Endothelial cell of umbilical vein (primary cell): Measurements from ENCODE around the gene TSC22D1. TPM values are rescaled to one million over a fixed set of nuclear protein-coding genes. Genes with fewer than 3 reads are reported as not detected.

Experiments
- BruUV-seq: library from RNA; stranded (reverse); fragments of 400-500 nt; replicated peaks from 2 replicates; lab custom pipeline; 2021; lab: Mats Ljungman, UMichigan
- CTCF ChIA-PET: fragments of 300-600, 350-600 bp; sonication (Branson Sonifier 250); formaldehyde crosslinking; loops from one replicate; lab custom pipeline; 2021; ENCODE audit warnings: antibody characterized with exemption, inconsistent platforms; lab: Charles Lee
- POLR2A ChIA-PET: fragments of 300-600, 350-600 bp; sonication (Branson Sonifier 250); formaldehyde crosslinking; loops from one replicate; lab custom pipeline; 2021; ENCODE audit warnings: antibody characterized with exemption, inconsistent platforms; lab: Charles Lee
- DNase-seq: peaks from one replicate; pipeline ENCODE4 v3.0.0-alpha.2; 2011; ENCODE audit warnings: low read depth, low spot score
- FAIRE-seq: peaks from 2 replicates; lab custom pipeline; 2011; peaks lifted over from hg19 to GRCh38; lab: Jason Lieb, UNC
- H2AFZ ChIP-seq: 2 replicates; pipeline ENCODE4 v1.6.0; 2012; ENCODE audit warnings: low read depth, low read length, control low read depth, inconsistent platforms
- H3K27ac ChIP-seq: 2 replicates; pipeline ENCODE4 v1.5.1; 2011; ENCODE audit warnings: low read depth, mild to moderate bottlenecking, control low read depth, low read length, moderate library complexity; ENCODE audit not compliant: insufficient read depth
- H3K27me3 ChIP-seq, 2 experiments: 2 replicates each; pipeline versions ENCODE4 v1.6.0 to v1.6.1; 2011; ENCODE audit warnings: low read length in 2 of 2, mixed read lengths in 1 of 2; ENCODE audit not compliant: control insufficient read depth in 2 of 2, insufficient read depth in 2 of 2
- H3K36me3 ChIP-seq, 2 experiments: 2 replicates in 1 of 2; 3 replicates in 1 of 2; pipeline ENCODE4 v1.5.1; 2011; ENCODE audit warnings: low read length in 2 of 2, mild to moderate bottlenecking in 1 of 2, moderate library complexity in 1 of 2; ENCODE audit not compliant: control insufficient read depth in 2 of 2, insufficient read depth in 2 of 2; ENCODE audit errors: extremely low read depth in 1 of 2
- H3K4me1 ChIP-seq: 3 replicates; pipeline ENCODE4 v1.5.1; 2011; ENCODE audit warnings: mild to moderate bottlenecking, low read length; ENCODE audit not compliant: control insufficient read depth, insufficient read depth; ENCODE audit errors: extremely low read depth
- H3K4me2 ChIP-seq: 2 replicates; pipeline ENCODE4 v1.6.1; 2011; ENCODE audit warnings: low read length, control low read depth, mixed read lengths; ENCODE audit not compliant: insufficient read depth
- H3K4me3 ChIP-seq, 3 experiments: fragments of 200-600 bp in 1 of 3; sonication (generic), shearing (Covaris generic) in 1 of 3; replicated peaks in 1 of 3; 2 replicates each; pipeline ENCODE4 v1.5.1; 2011 to 2016; ENCODE audit warnings: control low read depth in 3 of 3, low read length in 3 of 3, mild to moderate bottlenecking in 2 of 3, inconsistent platforms in 1 of 3, low read depth in 1 of 3, moderate library complexity in 1 of 3; ENCODE audit not compliant: insufficient read depth in 1 of 3
- H3K79me2 ChIP-seq: 2 replicates; pipeline ENCODE4 v1.6.0; 2012; ENCODE audit warnings: low read length, inconsistent platforms; ENCODE audit not compliant: control insufficient read depth, insufficient read depth
- H3K9ac ChIP-seq: replicated peaks from 2 replicates; pipeline ENCODE3; 2011; ENCODE audit warnings: low read length, control low read depth; ENCODE audit not compliant: insufficient read depth; ENCODE audit errors: extremely low read depth
- H3K9me1 ChIP-seq: replicated peaks from 3 replicates; pipeline ENCODE4 v1.6.0; 2011; ENCODE audit warnings: mild to moderate bottlenecking, low read length; ENCODE audit not compliant: control insufficient read depth, insufficient read depth; ENCODE audit errors: extremely low read depth
- H3K9me3 ChIP-seq: replicated peaks from 2 replicates; pipeline ENCODE4 v1.5.1; 2012; ENCODE audit warnings: low read length, inconsistent platforms; ENCODE audit not compliant: control insufficient read depth, insufficient read depth
- H4K20me1 ChIP-seq: replicated peaks from 2 replicates; pipeline ENCODE3; 2011; ENCODE audit warnings: mild to moderate bottlenecking, low read length; ENCODE audit not compliant: control insufficient read depth, insufficient read depth; ENCODE audit errors: extremely low read depth
- CTCF ChIP-seq, 2 donors: IDR thresholded peaks; 1 replicate in 1 of 2; 2 replicates in 1 of 2; pipeline ENCODE4 v1.5.1; 2011; ENCODE audit warnings: low read length in 2 of 2, mild to moderate bottlenecking in 2 of 2, moderate library complexity in 2 of 2, control low read depth in 1 of 2, inconsistent platforms in 1 of 2, low read depth in 1 of 2; ENCODE audit not compliant: insufficient read depth in 1 of 2; ENCODE audit errors: extremely low read depth in 1 of 2
- EZH2 ChIP-seq: IDR thresholded peaks from 2 replicates; pipeline ENCODE4 v1.6.1; 2012; ENCODE audit warnings: borderline replicate concordance, low read depth, mild to moderate bottlenecking, moderate library complexity, low read length, inconsistent platforms; ENCODE audit not compliant: severe bottlenecking
- FOS ChIP-seq: IDR thresholded peaks from 2 replicates; pipeline ENCODE4 v1.6.1; 2011; ENCODE audit warnings: mild to moderate bottlenecking, low read length, moderate library complexity, borderline replicate concordance; ENCODE audit not compliant: insufficient read depth
- GATA2 ChIP-seq: IDR thresholded peaks from 2 replicates; pipeline ENCODE4 v1.7.0; 2011; ENCODE audit warnings: low read depth, mild to moderate bottlenecking, moderate library complexity, mixed read lengths, low read length; ENCODE audit not compliant: insufficient read length, insufficient read depth
- JUN ChIP-seq: IDR thresholded peaks from 2 replicates; pipeline ENCODE4 v1.6.1; 2011; ENCODE audit warnings: borderline replicate concordance, low read depth; ENCODE audit not compliant: insufficient read length, insufficient read depth
- MAX ChIP-seq: IDR thresholded peaks from 2 replicates; pipeline ENCODE4 v1.6.1; 2011; ENCODE audit not compliant: insufficient read depth, insufficient read length
- MYC ChIP-seq: IDR thresholded peaks from one replicate; pipeline ENCODE4 v1.6.1; 2011; ENCODE audit warnings: mild to moderate bottlenecking, low read depth, low read length
- POLR2A ChIP-seq: IDR thresholded peaks from 2 replicates; pipeline ENCODE4 v1.6.1; 2012; ENCODE audit warnings: low read depth, mild to moderate bottlenecking, control low read depth, low read length
- POLR2AphosphoS5 ChIP-seq: IDR thresholded peaks from 2 replicates; pipeline ENCODE4 v1.6.1; 2012; ENCODE audit warnings: low read depth, mild to moderate bottlenecking, control low read depth, low read length, moderate library complexity; ENCODE audit not compliant: insufficient read depth
- dilution Hi-C: fragments of 300-500 bp; cut with MboI; formaldehyde crosslinking; loops from one replicate; pipeline ENCODE4 v1.15.0; 2019; ENCODE audit warnings: low sequenced_read_pairs; ENCODE audit not compliant: extremely low pct_ligation_motif_present
- intact Hi-C: fragments of 100-400 bp; cut with micrococcal nuclease; formaldehyde crosslinking; loops from one replicate; pipeline ENCODE4 v1.10.0; 2022
- polyA plus RNA-seq, 4 experiments: library from polyadenylated mRNA; depleted of rRNA in 3 of 4; stranded (reverse) in 3 of 4; unstranded in 1 of 4; fragments of >200 nt; gene quantifications; 2 replicates each; pipeline versions ENCODE4 v1.2.1 to v1.2.3, GENCODE V29; 2011 to 2012; ENCODE audit warnings: missing spikeins in 1 of 4
- total RNA-seq: library from RNA; stranded (reverse); gene quantifications from 2 replicates; pipeline ENCODE4 v1.2.3, GENCODE V29; 2021

The TSC22D1 gene
- total and polyA plus RNA-seq, 2 donors (not counting 3 experiments of a cell fraction or from before 2014, with no cell fraction given): 47.7 to 51.8 TPM

- peaks cover 0 to 1% of the 10 kb centered on the region in 2 experiments for H3K36me3 ChIP-seq
- no peaks in the 10 kb centered on the region for H3K27me3 ChIP-seq
- peaks cover 9% of the 10 kb centered on the region for H3K79me2 ChIP-seq
- H3K4me2 ChIP-seq: no peak overlapping the region
- no peaks in the 10 kb centered on the region for H4K20me1 ChIP-seq
- BruUV-seq: no TSS peak
- H3K9me3 ChIP-seq: no peaks in the 10 kb centered on the region
- dilution Hi-C loops: no loop called here
- FAIRE-seq (no peak), DNase-seq (peak; percentile 15)
- TF ChIP-seq CTCF (IDR thresholded peaks at IDR 0.05; ENCODE audit: extremely low read depth in 1 of 2, insufficient read depth in 1 of 2, low read depth in 1 of 2, low read length in 2 of 2) (no peak), EZH2 (no peak), POLR2AphosphoS5 (no peak), MAX (no peak), GATA2 (no peak), POLR2A (no peak), MYC (no peak), JUN (no peak), FOS (no peak)
- POLR2A ChIA-PET: no interaction called here
- H3K4me1 ChIP-seq: peaks cover 7% of the 10 kb centered on the region
- H3K9me1 ChIP-seq: no peaks in the 10 kb centered on the region
- no peak overlapping the region for H2AFZ ChIP-seq
- no peak overlapping the region for H3K27ac ChIP-seq
- no peak overlapping the region for H3K4me3 ChIP-seq
- CTCF ChIA-PET: interaction anchor here (0.7 to 7.2 kb wide), 10 partner anchors 34 to 534 kb away, joined by 3 to 121 read pairs (median 8); no protein-coding TSS in a partner anchor
- H3K9ac ChIP-seq: no peak overlapping the region
- intact Hi-C loops: no loop called here
Observed at GRCh38 chr13:44439452-44440024, 136.6 kb downstream of the TSC22D1 start.
